Measurements from ENCODE around the gene TGM2. TPM values are rescaled to one million over a fixed set of nuclear protein-coding genes. Genes with fewer than 3 reads are reported as not detected.

Gene TGM2
- total RNA-seq, 1 experiment from 2014 or later: 113 TPM

DNA sequence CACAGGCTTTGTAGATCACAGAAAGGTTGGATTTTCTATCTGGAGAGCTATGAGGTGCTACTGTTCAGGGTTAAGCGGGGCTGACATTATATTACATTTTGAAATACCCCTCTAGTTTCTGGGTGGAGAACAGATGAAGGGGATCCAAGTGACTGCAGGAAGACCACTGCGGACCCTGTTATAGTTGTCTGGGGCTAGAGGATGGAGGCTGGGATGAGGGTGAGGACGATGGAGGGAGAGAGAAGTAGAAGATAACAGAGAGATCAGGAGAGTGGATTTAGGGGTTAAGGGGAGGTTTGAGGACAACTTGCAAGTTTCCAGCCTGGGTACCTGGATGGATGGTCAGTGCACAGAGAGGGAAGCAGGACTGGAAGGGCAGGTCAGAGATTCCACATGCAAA lies 43.5 kb upstream of the TGM2 start:
- in situ Hi-C loops (cut with HindIII; ENCODE audit: low pct_unique_long_range_greater_than_20kb, low sequenced_read_pairs): no loop called here
- intact Hi-C loops (cut with micrococcal nuclease; ENCODE audit: unreplicated experiment): no loop called here
- Histone ChIP-seq H3K27me3 (ENCODE audit: control insufficient read depth, insufficient read depth, low read length) (no peaks in the 10 kb centered on the region), H3K9me3 (ENCODE audit: control insufficient read depth, insufficient read depth, low read depth, low read length) (no peaks in the 10 kb centered on the region), H3K4me3 (ENCODE audit: low read depth in 2 of 2, low read length in 2 of 2) (no peak overlapping the region), H3K36me3 (ENCODE audit: control insufficient read depth, insufficient read depth, low read length) (no peaks in the 10 kb centered on the region), H3K4me1 (ENCODE audit: control insufficient read depth, insufficient read depth, low read length) (no peaks in the 10 kb centered on the region), H3K27ac (ENCODE audit: low read length) (no peak overlapping the region)
- DNase-seq (ENCODE audit: low read depth, low spot score) (no peak), ATAC-seq (no peak)
- TF ChIP-seq POLR2AphosphoS5 (IDR thresholded peaks at IDR 0.05; ENCODE audit: low read depth, low read length) (no peak), TCF7L2 (IDR thresholded peaks at IDR 0.05; ENCODE audit: low read depth, low read length) (no peak), SIN3A (IDR thresholded peaks at IDR 0.05; ENCODE audit: borderline replicate concordance, insufficient read depth, low read depth, low read length) (no peak)
- TF ChIP-seq, protein P1, sequence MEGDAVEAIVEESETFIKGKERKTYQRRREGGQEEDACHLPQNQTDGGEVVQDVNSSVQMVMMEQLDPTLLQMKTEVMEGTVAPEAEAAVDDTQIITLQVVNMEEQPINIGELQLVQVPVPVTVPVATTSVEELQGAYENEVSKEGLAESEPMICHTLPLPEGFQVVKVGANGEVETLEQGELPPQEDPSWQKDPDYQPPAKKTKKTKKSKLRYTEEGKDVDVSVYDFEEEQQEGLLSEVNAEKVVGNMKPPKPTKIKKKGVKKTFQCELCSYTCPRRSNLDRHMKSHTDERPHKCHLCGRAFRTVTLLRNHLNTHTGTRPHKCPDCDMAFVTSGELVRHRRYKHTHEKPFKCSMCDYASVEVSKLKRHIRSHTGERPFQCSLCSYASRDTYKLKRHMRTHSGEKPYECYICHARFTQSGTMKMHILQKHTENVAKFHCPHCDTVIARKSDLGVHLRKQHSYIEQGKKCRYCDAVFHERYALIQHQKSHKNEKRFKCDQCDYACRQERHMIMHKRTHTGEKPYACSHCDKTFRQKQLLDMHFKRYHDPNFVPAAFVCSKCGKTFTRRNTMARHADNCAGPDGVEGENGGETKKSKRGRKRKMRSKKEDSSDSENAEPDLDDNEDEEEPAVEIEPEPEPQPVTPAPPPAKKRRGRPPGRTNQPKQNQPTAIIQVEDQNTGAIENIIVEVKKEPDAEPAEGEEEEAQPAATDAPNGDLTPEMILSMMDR (IDR thresholded peaks at IDR 0.05): no peak
- TF ChIP-seq, protein P2, sequence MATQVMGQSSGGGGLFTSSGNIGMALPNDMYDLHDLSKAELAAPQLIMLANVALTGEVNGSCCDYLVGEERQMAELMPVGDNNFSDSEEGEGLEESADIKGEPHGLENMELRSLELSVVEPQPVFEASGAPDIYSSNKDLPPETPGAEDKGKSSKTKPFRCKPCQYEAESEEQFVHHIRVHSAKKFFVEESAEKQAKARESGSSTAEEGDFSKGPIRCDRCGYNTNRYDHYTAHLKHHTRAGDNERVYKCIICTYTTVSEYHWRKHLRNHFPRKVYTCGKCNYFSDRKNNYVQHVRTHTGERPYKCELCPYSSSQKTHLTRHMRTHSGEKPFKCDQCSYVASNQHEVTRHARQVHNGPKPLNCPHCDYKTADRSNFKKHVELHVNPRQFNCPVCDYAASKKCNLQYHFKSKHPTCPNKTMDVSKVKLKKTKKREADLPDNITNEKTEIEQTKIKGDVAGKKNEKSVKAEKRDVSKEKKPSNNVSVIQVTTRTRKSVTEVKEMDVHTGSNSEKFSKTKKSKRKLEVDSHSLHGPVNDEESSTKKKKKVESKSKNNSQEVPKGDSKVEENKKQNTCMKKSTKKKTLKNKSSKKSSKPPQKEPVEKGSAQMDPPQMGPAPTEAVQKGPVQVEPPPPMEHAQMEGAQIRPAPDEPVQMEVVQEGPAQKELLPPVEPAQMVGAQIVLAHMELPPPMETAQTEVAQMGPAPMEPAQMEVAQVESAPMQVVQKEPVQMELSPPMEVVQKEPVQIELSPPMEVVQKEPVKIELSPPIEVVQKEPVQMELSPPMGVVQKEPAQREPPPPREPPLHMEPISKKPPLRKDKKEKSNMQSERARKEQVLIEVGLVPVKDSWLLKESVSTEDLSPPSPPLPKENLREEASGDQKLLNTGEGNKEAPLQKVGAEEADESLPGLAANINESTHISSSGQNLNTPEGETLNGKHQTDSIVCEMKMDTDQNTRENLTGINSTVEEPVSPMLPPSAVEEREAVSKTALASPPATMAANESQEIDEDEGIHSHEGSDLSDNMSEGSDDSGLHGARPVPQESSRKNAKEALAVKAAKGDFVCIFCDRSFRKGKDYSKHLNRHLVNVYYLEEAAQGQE (IDR thresholded peaks at IDR 0.05; ENCODE audit: insufficient read depth in 1 of 2, low read depth in 2 of 2, low read length in 1 of 2): no peak
- ChIA-PET POLR2A (no interaction called here), CTCF (interaction anchor here (0.5 kb wide), 1 partner anchor 193 kb away, joined by 7 read pairs; no protein-coding TSS in a partner anchor)
- no TSS peak for BruUV-seq (replicated peaks)

DNA sequence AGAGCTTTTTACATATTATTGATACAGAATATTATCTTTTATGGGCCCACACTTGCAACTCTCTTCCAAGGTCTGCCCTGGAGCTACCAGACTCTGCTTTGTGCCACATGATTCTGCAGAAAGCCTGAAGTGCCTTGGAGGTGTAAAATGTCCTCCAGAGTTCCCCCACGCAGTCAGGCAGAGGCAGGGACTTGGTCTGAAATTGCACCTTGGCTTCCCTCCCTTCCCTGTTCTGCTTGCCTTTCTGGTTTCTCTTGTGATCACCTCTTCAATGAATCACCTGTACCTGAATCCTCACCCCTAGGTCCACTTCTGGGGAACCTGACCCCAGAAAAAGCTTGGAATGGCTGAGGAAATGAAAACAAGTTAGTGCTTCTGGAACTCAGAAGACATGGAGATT lies 43.0 kb upstream of the TGM2 start:
- TF ChIP-seq TCF7L2 (IDR thresholded peaks at IDR 0.05; ENCODE audit: low read depth, low read length) (no peak), POLR2AphosphoS5 (IDR thresholded peaks at IDR 0.05; ENCODE audit: low read depth, low read length) (no peak), SIN3A (IDR thresholded peaks at IDR 0.05; ENCODE audit: borderline replicate concordance, insufficient read depth, low read depth, low read length) (no peak)
- TF ChIP-seq, protein P2 (IDR thresholded peaks at IDR 0.05; ENCODE audit: insufficient read depth in 1 of 2, low read depth in 2 of 2, low read length in 1 of 2): no peak
- TF ChIP-seq, protein P1 (IDR thresholded peaks at IDR 0.05): no peak
- ATAC-seq (no peak), DNase-seq (ENCODE audit: low read depth, low spot score) (no peak)
- Histone ChIP-seq H3K36me3 (ENCODE audit: control insufficient read depth, insufficient read depth, low read length) (no peaks in the 10 kb centered on the region), H3K27ac (ENCODE audit: low read length) (no peak overlapping the region), H3K4me3 (ENCODE audit: low read depth in 2 of 2, low read length in 2 of 2) (no peak overlapping the region), H3K4me1 (ENCODE audit: control insufficient read depth, insufficient read depth, low read length) (no peaks in the 10 kb centered on the region), H3K9me3 (ENCODE audit: control insufficient read depth, insufficient read depth, low read depth, low read length) (no peaks in the 10 kb centered on the region), H3K27me3 (ENCODE audit: control insufficient read depth, insufficient read depth, low read length) (no peaks in the 10 kb centered on the region)
- in situ Hi-C loops (cut with HindIII; ENCODE audit: low pct_unique_long_range_greater_than_20kb, low sequenced_read_pairs) (no loop called here), intact Hi-C loops (cut with micrococcal nuclease; ENCODE audit: unreplicated experiment) (no loop called here)
- no TSS peak for BruUV-seq (replicated peaks)
- POLR2A ChIA-PET: no interaction called here
- CTCF ChIA-PET: no interaction called here
